HCT116 (cell line): ENCODE results near the gene THRAP3.

Experiments used
- CEBPB ChIP-seq: IDR thresholded peaks from 2 replicates; pipeline ENCODE4 v1.6.1; 2012; ENCODE audit warnings: low read depth
- CTCF ChIP-seq, 3 experiments: fragments of 200-600 bp in 1 of 3; sonication (generic) in 1 of 3; IDR thresholded peaks in 2 of 3; conservative IDR thresholded peaks in 1 of 3; 2 replicates each; pipeline ENCODE4 v1.5.1; 2012 to 2017; ENCODE audit warnings: low read depth in 2 of 3, low read length in 2 of 3, antibody characterized with exemption in 1 of 3, borderline replicate concordance in 1 of 3, control low read depth in 1 of 3, mild to moderate bottlenecking in 1 of 3, mixed read lengths in 1 of 3, mixed run types in 1 of 3, moderate library complexity in 1 of 3; ENCODE audit not compliant: insufficient read depth in 1 of 3
- EZH2 ChIP-seq: fragments of 200-600 bp; sonication (generic); IDR thresholded peaks from 2 replicates; pipeline ENCODE4 v1.6.1; 2017; ENCODE audit warnings: antibody characterized with exemption, mixed run types
- POLR2A ChIP-seq: IDR thresholded peaks from 2 replicates; pipeline ENCODE4 v1.7.0; 2011; ENCODE audit warnings: borderline replicate concordance; ENCODE audit not compliant: insufficient read depth, insufficient read length; ENCODE audit errors: extremely low read depth
- POLR2AphosphoS5 ChIP-seq: IDR thresholded peaks from 2 replicates; pipeline ENCODE4 v1.6.1; 2011; ENCODE audit warnings: mild to moderate bottlenecking, low read depth, low read length, moderate library complexity
- SP1 ChIP-seq: IDR thresholded peaks from 2 replicates; pipeline ENCODE4 v1.6.1; 2012; ENCODE audit warnings: low read depth
- TF ChIP-seq, protein P1 (sequence below): IDR thresholded peaks from 2 replicates; pipeline ENCODE4 v1.6.1; 2012; ENCODE audit warnings: low read depth
- TF ChIP-seq, protein P2 (sequence below): IDR thresholded peaks from 2 replicates; pipeline ENCODE4 v1.6.1; 2012

- TF ChIP-seq POLR2A (no peak), SP1 (no peak), CTCF (IDR thresholded peaks at IDR 0.05 in 2 of 3, conservative IDR thresholded peaks at IDR 0.05 in 1 of 3; ENCODE audit: borderline replicate concordance in 1 of 3, insufficient read depth in 1 of 3, low read depth in 2 of 3, low read length in 2 of 3) (no peak), POLR2AphosphoS5 (no peak), EZH2 (no peak), CEBPB (no peak)
- TF ChIP-seq, protein P1, sequence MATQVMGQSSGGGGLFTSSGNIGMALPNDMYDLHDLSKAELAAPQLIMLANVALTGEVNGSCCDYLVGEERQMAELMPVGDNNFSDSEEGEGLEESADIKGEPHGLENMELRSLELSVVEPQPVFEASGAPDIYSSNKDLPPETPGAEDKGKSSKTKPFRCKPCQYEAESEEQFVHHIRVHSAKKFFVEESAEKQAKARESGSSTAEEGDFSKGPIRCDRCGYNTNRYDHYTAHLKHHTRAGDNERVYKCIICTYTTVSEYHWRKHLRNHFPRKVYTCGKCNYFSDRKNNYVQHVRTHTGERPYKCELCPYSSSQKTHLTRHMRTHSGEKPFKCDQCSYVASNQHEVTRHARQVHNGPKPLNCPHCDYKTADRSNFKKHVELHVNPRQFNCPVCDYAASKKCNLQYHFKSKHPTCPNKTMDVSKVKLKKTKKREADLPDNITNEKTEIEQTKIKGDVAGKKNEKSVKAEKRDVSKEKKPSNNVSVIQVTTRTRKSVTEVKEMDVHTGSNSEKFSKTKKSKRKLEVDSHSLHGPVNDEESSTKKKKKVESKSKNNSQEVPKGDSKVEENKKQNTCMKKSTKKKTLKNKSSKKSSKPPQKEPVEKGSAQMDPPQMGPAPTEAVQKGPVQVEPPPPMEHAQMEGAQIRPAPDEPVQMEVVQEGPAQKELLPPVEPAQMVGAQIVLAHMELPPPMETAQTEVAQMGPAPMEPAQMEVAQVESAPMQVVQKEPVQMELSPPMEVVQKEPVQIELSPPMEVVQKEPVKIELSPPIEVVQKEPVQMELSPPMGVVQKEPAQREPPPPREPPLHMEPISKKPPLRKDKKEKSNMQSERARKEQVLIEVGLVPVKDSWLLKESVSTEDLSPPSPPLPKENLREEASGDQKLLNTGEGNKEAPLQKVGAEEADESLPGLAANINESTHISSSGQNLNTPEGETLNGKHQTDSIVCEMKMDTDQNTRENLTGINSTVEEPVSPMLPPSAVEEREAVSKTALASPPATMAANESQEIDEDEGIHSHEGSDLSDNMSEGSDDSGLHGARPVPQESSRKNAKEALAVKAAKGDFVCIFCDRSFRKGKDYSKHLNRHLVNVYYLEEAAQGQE, result no peak
- TF ChIP-seq, protein P2, sequence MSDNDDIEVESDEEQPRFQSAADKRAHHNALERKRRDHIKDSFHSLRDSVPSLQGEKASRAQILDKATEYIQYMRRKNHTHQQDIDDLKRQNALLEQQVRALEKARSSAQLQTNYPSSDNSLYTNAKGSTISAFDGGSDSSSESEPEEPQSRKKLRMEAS, result no peak
Observed at GRCh38 chr1:36279789-36280296, 55.6 kb downstream of the THRAP3 start.
